Neural cell (in vitro differentiated cells): ENCODE data around the gene TRPC4AP. TPM values are rescaled to one million over a fixed set of nuclear protein-coding genes. Genes with fewer than 3 reads are reported as not detected.
"Not testable (repeated sequence)": the region's sequence is repeated elsewhere in the genome, so short reads cannot be mapped to it uniquely, and the experiment has no call there.

ENCODE experiments used
- H2AFZ ChIP-seq: fragments of 200-600, 300-800 bp; sonication (generic), shearing (Covaris generic); 2 replicates; pipeline ENCODE4 v1.6.0; 2014; ENCODE audit warnings: low read depth, mild to moderate bottlenecking, antibody characterized with exemption, low read length, moderate library complexity
- H3F3A ChIP-seq: fragments of 200-600 bp; shearing (Covaris generic); 2 replicates; pipeline ENCODE4 v1.6.1; 2016; ENCODE audit warnings: mild to moderate bottlenecking, moderate library complexity, mixed read lengths, antibody characterized with exemption, low read length; ENCODE audit not compliant: insufficient read depth, poor library complexity, severe bottlenecking
- H3K27ac ChIP-seq: fragments of 200-600, 300-800 bp; sonication (generic), shearing (Covaris generic); 2 replicates; pipeline ENCODE4 v1.5.1; 2014; ENCODE audit warnings: mild to moderate bottlenecking, low read length, moderate library complexity
- H3K27me3 ChIP-seq: fragments of 300-800, 200-600 bp; sonication (generic), shearing (Covaris generic); 2 replicates; pipeline ENCODE4 v1.6.0; 2014; ENCODE audit warnings: mild to moderate bottlenecking, low read depth, low read length, moderate library complexity; ENCODE audit not compliant: insufficient read depth
- H3K36me3 ChIP-seq: fragments of 300-800, 200-600 bp; sonication (generic), shearing (Covaris generic); 2 replicates; pipeline ENCODE4 v1.5.1; 2014; ENCODE audit warnings: mild to moderate bottlenecking, antibody characterized with exemption, low read length, moderate library complexity; ENCODE audit not compliant: insufficient read depth
- H3K4me2 ChIP-seq: fragments of 300-800, 200-600 bp; sonication (generic), shearing (Covaris generic); 2 replicates; pipeline ENCODE4 v1.6.0; 2014; ENCODE audit warnings: mild to moderate bottlenecking, low read length
- H3K4me3 ChIP-seq: fragments of 300-800, 200-600 bp; sonication (generic), shearing (Covaris generic); 2 replicates; pipeline ENCODE4 v1.5.1; 2014; ENCODE audit warnings: mild to moderate bottlenecking, low read length, moderate library complexity
- H3K79me2 ChIP-seq: fragments of 200-600 bp; shearing (Covaris generic); replicated peaks from 2 replicates; pipeline ENCODE4 v1.6.0; 2014; ENCODE audit warnings: mild to moderate bottlenecking, low read length, moderate library complexity; ENCODE audit not compliant: insufficient read depth
- H3K9ac ChIP-seq: fragments of 300-800, 200-600 bp; sonication (generic), shearing (Covaris generic); 2 replicates; pipeline ENCODE4 v1.6.1; 2016; ENCODE audit warnings: mild to moderate bottlenecking, low read length, mixed read lengths
- H3K9me2 ChIP-seq: fragments of 200-600 bp; shearing (Covaris generic); 2 replicates; pipeline ENCODE4 v1.6.1; 2016; ENCODE audit warnings: mild to moderate bottlenecking, low read length, mixed read lengths; ENCODE audit not compliant: insufficient read depth
- H3K9me3 ChIP-seq: fragments of 200-600, 300-800 bp; sonication (generic), shearing (Covaris generic); 2 replicates; pipeline ENCODE4 v1.6.1; 2016; ENCODE audit warnings: mild to moderate bottlenecking, mixed run types, low read length, moderate library complexity, mixed read lengths
- H4K20me1 ChIP-seq: fragments of 200-600 bp; shearing (Covaris generic); 2 replicates; pipeline ENCODE4 v1.6.1; 2016; ENCODE audit warnings: mild to moderate bottlenecking, mixed run types; ENCODE audit not compliant: insufficient read depth
- EP300 ChIP-seq: fragments of 450-650 bp; conservative IDR thresholded peaks from 2 replicates; pipeline ENCODE4 v1.6.1; 2014; ENCODE audit warnings: antibody characterized with exemption, mild to moderate bottlenecking, moderate library complexity; ENCODE audit not compliant: poor library complexity, severe bottlenecking
- EZH2 ChIP-seq: fragments of 200-600, 300-800 bp; shearing (Covaris generic), sonication (generic); IDR thresholded peaks from 2 replicates; pipeline ENCODE4 v1.6.1; 2014; ENCODE audit warnings: antibody characterized with exemption, low read length, borderline replicate concordance, mild to moderate bottlenecking; ENCODE audit not compliant: insufficient read depth, poor library complexity, severe bottlenecking
- MXI1 ChIP-seq: fragments of 450-650 bp; conservative IDR thresholded peaks from 2 replicates; pipeline ENCODE4 v1.6.1; 2014; ENCODE audit warnings: antibody characterized with exemption, mild to moderate bottlenecking; ENCODE audit not compliant: poor library complexity, severe bottlenecking
- POLR2AphosphoS5 ChIP-seq: IDR thresholded peaks from 2 replicates; pipeline ENCODE4 v1.6.1; 2012
- RAD21 ChIP-seq: fragments of 450-650 bp; conservative IDR thresholded peaks from 2 replicates; pipeline ENCODE4 v1.6.1; 2014; ENCODE audit warnings: antibody characterized with exemption, mild to moderate bottlenecking, moderate library complexity
- SMC3 ChIP-seq: fragments of 450-650 bp; conservative IDR thresholded peaks from 2 replicates; pipeline ENCODE4 v1.6.1; 2014; ENCODE audit warnings: antibody characterized with exemption, mild to moderate bottlenecking, moderate library complexity; ENCODE audit not compliant: poor library complexity
- TAF1 ChIP-seq: IDR thresholded peaks from 2 replicates; pipeline ENCODE4 v1.6.1; 2012; ENCODE audit warnings: low read depth
- polyA plus RNA-seq: library from polyadenylated mRNA; depleted of rRNA; stranded (reverse); fragments of >200 nt; gene quantifications from 2 replicates; pipeline ENCODE4 v1.2.3, GENCODE V29; 2014
- TF ChIP-seq, protein P1 (sequence below): fragments of 450-650 bp; IDR thresholded peaks from 2 replicates; pipeline ENCODE4 v1.5.1; 2014; ENCODE audit warnings: antibody characterized with exemption, mild to moderate bottlenecking, moderate library complexity; ENCODE audit not compliant: poor library complexity, severe bottlenecking
- TF ChIP-seq, protein P2 (sequence below): IDR thresholded peaks from 2 replicates; pipeline ENCODE4 v1.6.1; 2012; ENCODE audit warnings: borderline replicate concordance

The TRPC4AP gene
- polyA plus RNA-seq, 1 donor from 2014 or later: 85.9 TPM

DNA sequence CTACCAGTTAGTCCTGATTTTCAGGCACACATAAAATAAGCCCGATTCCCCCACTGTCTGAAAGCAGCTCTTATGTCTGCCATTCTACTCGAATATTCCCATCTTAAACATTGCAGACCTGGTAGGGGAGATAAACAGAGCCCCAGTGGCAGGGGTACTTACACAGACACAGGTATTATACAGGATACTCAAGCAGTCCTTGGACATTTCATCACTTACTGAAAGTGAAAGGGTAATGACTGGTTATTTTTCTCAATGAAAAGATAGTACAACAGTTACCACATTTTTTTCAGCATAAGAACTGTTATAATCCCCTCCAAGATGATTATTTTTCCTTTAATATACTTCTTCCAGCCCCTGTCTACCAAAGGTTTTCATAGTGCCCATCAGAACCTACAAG lies 37.8 kb downstream of the TRPC4AP start:
- no peak overlapping the region for H3K4me2 ChIP-seq
- H3K36me3 ChIP-seq: peaks cover 5% of the 10 kb centered on the region
- no peak overlapping the region for H3K27ac ChIP-seq
- H3K9me3 ChIP-seq: peaks cover 2% of the 10 kb centered on the region
- no peak overlapping the region for H3K4me3 ChIP-seq
- no peaks in the 10 kb centered on the region for H4K20me1 ChIP-seq
- TF ChIP-seq TAF1 (no peak), RAD21 (no peak), SMC3 (no peak), MXI1 (no peak), EZH2 (no peak), POLR2AphosphoS5 (no peak), EP300 (no peak)
- TF ChIP-seq, protein P1, sequence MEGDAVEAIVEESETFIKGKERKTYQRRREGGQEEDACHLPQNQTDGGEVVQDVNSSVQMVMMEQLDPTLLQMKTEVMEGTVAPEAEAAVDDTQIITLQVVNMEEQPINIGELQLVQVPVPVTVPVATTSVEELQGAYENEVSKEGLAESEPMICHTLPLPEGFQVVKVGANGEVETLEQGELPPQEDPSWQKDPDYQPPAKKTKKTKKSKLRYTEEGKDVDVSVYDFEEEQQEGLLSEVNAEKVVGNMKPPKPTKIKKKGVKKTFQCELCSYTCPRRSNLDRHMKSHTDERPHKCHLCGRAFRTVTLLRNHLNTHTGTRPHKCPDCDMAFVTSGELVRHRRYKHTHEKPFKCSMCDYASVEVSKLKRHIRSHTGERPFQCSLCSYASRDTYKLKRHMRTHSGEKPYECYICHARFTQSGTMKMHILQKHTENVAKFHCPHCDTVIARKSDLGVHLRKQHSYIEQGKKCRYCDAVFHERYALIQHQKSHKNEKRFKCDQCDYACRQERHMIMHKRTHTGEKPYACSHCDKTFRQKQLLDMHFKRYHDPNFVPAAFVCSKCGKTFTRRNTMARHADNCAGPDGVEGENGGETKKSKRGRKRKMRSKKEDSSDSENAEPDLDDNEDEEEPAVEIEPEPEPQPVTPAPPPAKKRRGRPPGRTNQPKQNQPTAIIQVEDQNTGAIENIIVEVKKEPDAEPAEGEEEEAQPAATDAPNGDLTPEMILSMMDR: no peak
- TF ChIP-seq, protein P2, sequence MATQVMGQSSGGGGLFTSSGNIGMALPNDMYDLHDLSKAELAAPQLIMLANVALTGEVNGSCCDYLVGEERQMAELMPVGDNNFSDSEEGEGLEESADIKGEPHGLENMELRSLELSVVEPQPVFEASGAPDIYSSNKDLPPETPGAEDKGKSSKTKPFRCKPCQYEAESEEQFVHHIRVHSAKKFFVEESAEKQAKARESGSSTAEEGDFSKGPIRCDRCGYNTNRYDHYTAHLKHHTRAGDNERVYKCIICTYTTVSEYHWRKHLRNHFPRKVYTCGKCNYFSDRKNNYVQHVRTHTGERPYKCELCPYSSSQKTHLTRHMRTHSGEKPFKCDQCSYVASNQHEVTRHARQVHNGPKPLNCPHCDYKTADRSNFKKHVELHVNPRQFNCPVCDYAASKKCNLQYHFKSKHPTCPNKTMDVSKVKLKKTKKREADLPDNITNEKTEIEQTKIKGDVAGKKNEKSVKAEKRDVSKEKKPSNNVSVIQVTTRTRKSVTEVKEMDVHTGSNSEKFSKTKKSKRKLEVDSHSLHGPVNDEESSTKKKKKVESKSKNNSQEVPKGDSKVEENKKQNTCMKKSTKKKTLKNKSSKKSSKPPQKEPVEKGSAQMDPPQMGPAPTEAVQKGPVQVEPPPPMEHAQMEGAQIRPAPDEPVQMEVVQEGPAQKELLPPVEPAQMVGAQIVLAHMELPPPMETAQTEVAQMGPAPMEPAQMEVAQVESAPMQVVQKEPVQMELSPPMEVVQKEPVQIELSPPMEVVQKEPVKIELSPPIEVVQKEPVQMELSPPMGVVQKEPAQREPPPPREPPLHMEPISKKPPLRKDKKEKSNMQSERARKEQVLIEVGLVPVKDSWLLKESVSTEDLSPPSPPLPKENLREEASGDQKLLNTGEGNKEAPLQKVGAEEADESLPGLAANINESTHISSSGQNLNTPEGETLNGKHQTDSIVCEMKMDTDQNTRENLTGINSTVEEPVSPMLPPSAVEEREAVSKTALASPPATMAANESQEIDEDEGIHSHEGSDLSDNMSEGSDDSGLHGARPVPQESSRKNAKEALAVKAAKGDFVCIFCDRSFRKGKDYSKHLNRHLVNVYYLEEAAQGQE: no peak
- H2AFZ ChIP-seq: no peak overlapping the region
- H3F3A ChIP-seq: no peaks in the 10 kb centered on the region
- H3K9me2 ChIP-seq: no peaks in the 10 kb centered on the region
- peaks cover 11% of the 10 kb centered on the region for H3K79me2 ChIP-seq
- no peak overlapping the region for H3K9ac ChIP-seq
- no peaks in the 10 kb centered on the region for H3K27me3 ChIP-seq

DNA sequence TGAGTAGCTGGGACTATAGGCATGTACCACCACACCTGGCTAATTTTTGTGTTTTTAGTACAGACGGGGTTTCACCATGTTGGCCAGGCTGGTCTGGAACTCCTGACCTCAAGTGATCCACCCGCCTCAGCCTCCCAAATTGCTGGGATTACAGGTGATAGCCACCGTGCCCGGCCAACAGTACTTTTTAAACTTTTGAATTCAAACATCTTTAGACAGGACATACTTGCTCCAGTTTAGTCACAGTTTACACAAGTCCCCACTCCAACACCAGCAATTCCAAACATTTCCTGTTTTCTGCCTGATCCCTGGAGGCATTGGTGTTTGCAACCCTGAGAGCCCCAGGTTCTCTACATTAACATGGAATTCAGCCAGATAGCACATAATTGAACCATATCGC lies 40.0 kb downstream of the TRPC4AP start:
- H3K79me2 ChIP-seq, H3K9me2 ChIP-seq, H4K20me1 ChIP-seq, H3K27ac ChIP-seq, H3K4me3 ChIP-seq, H3K4me2 ChIP-seq, H2AFZ ChIP-seq, H3K36me3 ChIP-seq, H3F3A ChIP-seq, H3K27me3 ChIP-seq, H3K9me3 ChIP-seq, H3K9ac ChIP-seq: not testable (repeated sequence)

DNA sequence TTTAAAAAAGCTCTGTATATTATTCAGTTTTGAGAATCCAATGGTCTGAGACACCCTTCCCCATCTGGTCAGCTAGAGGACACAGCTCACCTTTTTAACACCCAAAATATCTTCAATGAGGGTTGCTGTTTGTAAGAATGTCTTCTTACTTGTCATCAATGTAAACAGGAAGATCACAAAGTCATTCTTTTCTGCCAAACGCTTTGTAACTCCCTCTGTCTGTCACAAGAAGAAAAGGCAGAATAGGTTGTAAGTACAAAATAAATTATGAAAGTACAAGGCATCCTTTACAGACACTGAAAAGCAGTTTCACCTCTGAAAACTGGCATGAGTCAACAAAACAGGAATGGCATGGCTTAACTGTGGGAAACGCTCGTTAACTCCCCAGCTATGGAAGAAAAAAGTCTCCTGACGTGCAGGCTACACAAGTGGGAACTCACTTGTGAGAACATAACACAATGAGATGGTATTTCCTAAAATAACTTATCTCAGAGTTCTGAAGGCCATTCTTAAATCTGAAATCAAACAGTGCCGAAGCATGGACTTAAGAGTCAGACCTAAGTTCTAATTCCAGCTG lies 42.7 kb downstream of the TRPC4AP start:
- Histone ChIP-seq H3K9me2 (no peaks in the 10 kb centered on the region), H3K4me2 (no peak overlapping the region), H3F3A (no peaks in the 10 kb centered on the region), H4K20me1 (no peaks in the 10 kb centered on the region), H3K27ac (no peak overlapping the region), H3K4me3 (no peak overlapping the region), H2AFZ (no peak overlapping the region), H3K79me2 (no peaks in the 10 kb centered on the region), H3K36me3 (peaks cover 10% of the 10 kb centered on the region), H3K9ac (no peak overlapping the region), H3K9me3 (no peaks in the 10 kb centered on the region), H3K27me3 (no peaks in the 10 kb centered on the region)
- TF ChIP-seq, protein P2: no peak
- TF ChIP-seq RAD21 (no peak), EZH2 (no peak), POLR2AphosphoS5 (no peak), EP300 (no peak)
- TF ChIP-seq, protein P1: no peak
